WERI-Rb-1 (cell line): Measurements from ENCODE around the gene MEGF11.

Experiments
- DNase-seq: peaks from one replicate; pipeline ENCODE4 v3.0.0-alpha.2; 2020
- H3K27ac ChIP-seq: fragments of 250-450 bp; sonication (Bioruptor Pico); 2 replicates; pipeline ENCODE4 v1.5.1; 2020; ENCODE audit warnings: mild to moderate bottlenecking, moderate library complexity
- H3K27me3 ChIP-seq: fragments of 250-450 bp; sonication (Bioruptor Pico); 2 replicates; pipeline ENCODE4 v1.5.1; 2021; ENCODE audit warnings: mild to moderate bottlenecking, low read depth, moderate library complexity; ENCODE audit not compliant: insufficient read depth, severe bottlenecking
- H3K36me3 ChIP-seq: fragments of 250-450 bp; sonication (Bioruptor Pico); 2 replicates; pipeline ENCODE4 v1.5.1; 2020; ENCODE audit warnings: mild to moderate bottlenecking, moderate library complexity
- H3K4me3 ChIP-seq: 2 replicates; pipeline ENCODE4 v1.5.1; 2011; ENCODE audit warnings: low read depth, mild to moderate bottlenecking, control low read depth, low read length
- H3K9me3 ChIP-seq: fragments of 250-450 bp; sonication (Bioruptor Pico); 2 replicates; pipeline ENCODE4 v1.5.1; 2021; ENCODE audit warnings: mild to moderate bottlenecking, moderate library complexity; ENCODE audit not compliant: severe bottlenecking
- TF ChIP-seq, protein P1 (sequence below): IDR thresholded peaks from 2 replicates; pipeline ENCODE4 v1.5.1; 2011; ENCODE audit warnings: low read depth, mild to moderate bottlenecking, control low read depth, inconsistent platforms, low read length

Gene MEGF11

GRCh38 chr15:66126031-66126441 is 127.5 kb downstream of the MEGF11 start:
- DNase-seq: peak; percentile 48
- no peaks in the 10 kb centered on the region for H3K9me3 ChIP-seq
- H3K36me3 ChIP-seq: no peaks in the 10 kb centered on the region
- H3K4me3 ChIP-seq: no peak overlapping the region
- no peaks in the 10 kb centered on the region for H3K27me3 ChIP-seq
- TF ChIP-seq, protein P1, sequence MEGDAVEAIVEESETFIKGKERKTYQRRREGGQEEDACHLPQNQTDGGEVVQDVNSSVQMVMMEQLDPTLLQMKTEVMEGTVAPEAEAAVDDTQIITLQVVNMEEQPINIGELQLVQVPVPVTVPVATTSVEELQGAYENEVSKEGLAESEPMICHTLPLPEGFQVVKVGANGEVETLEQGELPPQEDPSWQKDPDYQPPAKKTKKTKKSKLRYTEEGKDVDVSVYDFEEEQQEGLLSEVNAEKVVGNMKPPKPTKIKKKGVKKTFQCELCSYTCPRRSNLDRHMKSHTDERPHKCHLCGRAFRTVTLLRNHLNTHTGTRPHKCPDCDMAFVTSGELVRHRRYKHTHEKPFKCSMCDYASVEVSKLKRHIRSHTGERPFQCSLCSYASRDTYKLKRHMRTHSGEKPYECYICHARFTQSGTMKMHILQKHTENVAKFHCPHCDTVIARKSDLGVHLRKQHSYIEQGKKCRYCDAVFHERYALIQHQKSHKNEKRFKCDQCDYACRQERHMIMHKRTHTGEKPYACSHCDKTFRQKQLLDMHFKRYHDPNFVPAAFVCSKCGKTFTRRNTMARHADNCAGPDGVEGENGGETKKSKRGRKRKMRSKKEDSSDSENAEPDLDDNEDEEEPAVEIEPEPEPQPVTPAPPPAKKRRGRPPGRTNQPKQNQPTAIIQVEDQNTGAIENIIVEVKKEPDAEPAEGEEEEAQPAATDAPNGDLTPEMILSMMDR: no peak
- peak overlapping the region; percentile 74 for H3K27ac ChIP-seq

DNA sequence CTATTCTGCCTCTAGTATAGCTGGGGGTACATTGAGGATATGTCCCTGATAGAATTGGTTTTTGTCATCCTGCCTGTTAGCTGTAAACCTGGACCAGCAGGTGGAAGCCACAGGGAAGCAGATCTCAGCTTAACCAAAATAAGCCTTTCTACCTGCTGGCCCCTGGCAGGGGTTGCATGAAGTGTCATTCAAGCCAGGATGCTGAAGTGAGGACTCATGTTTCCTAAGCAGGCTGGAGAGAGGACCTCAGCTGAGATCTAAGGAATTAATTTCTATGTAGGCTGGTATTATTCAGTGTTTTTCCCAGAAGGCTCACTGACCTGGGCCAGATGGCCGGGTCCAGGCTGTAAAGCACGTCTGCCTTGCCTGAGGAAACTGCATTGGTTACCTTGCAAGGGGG is 128.9 kb downstream of the MEGF11 start:
- no peaks in the 10 kb centered on the region for H3K27me3 ChIP-seq
- H3K9me3 ChIP-seq: no peaks in the 10 kb centered on the region
- TF ChIP-seq, protein P1: no peak
- H3K27ac ChIP-seq: peak overlapping the region; percentile 74
- no peak overlapping the region for H3K4me3 ChIP-seq
- peak; percentile 80 for DNase-seq
- H3K36me3 ChIP-seq: no peaks in the 10 kb centered on the region

GRCh38 chr15:66123799-66124198 is 129.8 kb downstream of the MEGF11 start:
- Histone ChIP-seq H3K4me3 (no peak overlapping the region), H3K27me3 (no peaks in the 10 kb centered on the region), H3K9me3 (no peaks in the 10 kb centered on the region), H3K27ac (peak overlapping the region; percentile 74; the same call in 1 of the 2 replicates), H3K36me3 (no peaks in the 10 kb centered on the region)
- TF ChIP-seq, protein P1: no peak
- DNase-seq: no peak

DNA sequence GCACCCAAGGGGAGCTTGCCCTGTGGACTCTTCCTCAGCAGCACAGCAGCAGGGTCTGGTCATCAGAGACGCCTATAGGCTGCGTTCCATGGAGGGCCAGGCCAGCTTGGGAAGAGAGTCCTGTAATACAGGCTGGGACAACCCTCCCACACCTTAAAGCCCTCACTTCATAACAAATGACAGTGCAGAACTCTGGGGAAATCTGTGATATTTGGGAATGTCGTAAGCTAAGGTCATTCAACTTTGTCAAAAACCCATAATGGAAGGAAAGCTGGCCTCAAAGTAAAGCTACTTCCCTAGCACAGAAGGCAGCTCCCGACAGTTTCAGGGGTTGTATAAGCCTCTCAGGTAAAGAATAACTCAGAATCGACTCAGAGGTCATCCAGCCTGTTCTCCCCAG is 133.1 kb downstream of the MEGF11 start:
- no peak overlapping the region for H3K4me3 ChIP-seq
- no peaks in the 10 kb centered on the region for H3K9me3 ChIP-seq
- H3K27ac ChIP-seq: no peak overlapping the region
- TF ChIP-seq, protein P1: no peak
- no peaks in the 10 kb centered on the region for H3K27me3 ChIP-seq
- H3K36me3 ChIP-seq: no peaks in the 10 kb centered on the region
- no peak for DNase-seq

DNA sequence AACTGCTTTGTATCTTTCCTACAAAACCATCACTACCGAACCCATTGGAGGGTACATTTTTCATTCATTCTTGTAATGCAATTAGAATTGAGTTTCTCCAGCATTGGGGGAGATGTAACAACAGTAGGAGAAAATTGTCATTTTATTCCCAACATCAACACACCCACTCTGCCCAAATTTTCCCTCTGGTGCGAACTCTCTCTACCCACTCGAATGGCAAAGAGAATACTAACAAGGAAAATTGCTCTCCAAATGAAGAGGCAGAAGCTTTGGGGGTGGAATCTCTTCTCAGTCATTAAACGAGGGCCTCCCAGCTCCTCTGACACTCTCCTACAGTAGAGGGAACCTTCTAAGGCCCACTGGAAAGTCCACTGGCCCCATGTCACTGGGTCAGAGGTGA is 135.7 kb downstream of the MEGF11 start:
- Histone ChIP-seq H3K27me3 (no peaks in the 10 kb centered on the region), H3K27ac (no peak overlapping the region), H3K4me3 (no peak overlapping the region), H3K9me3 (no peaks in the 10 kb centered on the region), H3K36me3 (no peaks in the 10 kb centered on the region)
- TF ChIP-seq, protein P1: no peak
- DNase-seq: no peak

DNA sequence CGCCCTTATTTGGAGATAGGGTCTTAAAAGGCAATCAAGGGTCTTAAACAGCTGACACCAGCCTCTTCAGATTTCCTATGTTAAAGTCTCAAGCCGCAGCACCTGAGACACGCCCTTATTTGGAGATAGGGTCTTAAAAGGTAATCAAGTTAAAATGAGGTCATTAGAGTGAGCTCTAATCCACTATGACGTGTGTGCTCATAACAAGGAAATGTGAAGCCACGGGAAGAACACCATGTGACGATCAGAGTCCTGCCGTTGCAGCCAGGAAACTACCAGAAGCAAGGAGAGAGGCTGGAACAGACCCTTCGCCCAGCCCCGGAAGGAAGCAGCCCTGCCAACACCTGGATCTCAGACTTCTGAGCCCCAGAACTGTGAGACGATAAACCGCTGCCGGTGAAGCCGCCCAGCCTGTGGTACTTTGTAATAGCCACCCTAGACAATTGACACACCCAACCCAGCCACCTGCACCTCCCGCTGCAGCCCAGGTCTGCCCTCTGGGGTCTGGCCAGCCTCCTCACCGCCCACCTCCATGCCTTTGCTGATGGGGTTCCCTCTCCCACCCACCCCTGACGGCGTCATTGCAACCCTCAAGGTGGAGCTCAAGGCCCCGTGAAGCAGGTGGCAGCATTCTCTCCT is 137.9 kb downstream of the MEGF11 start:
- Histone ChIP-seq H3K36me3 (no peaks in the 10 kb centered on the region), H3K9me3 (no peaks in the 10 kb centered on the region), H3K4me3 (no peak overlapping the region), H3K27ac (no peak overlapping the region), H3K27me3 (no peaks in the 10 kb centered on the region)
- no peak for DNase-seq
- TF ChIP-seq, protein P1: no peak
